GM18858 (cell line): ENCODE results near the gene AGTPBP1.

ENCODE experiments used
- ATAC-seq: cut with Tn5 transposase; IDR thresholded peaks from one replicate; pipeline ENCODE4 v1.9.1; 2021; ENCODE audit not compliant: unreplicated experiment

Gene AGTPBP1

GRCh38 chr9:85541876-85542275 lies 199.9 kb downstream of the AGTPBP1 start:
- ATAC-seq = no peak

DNA sequence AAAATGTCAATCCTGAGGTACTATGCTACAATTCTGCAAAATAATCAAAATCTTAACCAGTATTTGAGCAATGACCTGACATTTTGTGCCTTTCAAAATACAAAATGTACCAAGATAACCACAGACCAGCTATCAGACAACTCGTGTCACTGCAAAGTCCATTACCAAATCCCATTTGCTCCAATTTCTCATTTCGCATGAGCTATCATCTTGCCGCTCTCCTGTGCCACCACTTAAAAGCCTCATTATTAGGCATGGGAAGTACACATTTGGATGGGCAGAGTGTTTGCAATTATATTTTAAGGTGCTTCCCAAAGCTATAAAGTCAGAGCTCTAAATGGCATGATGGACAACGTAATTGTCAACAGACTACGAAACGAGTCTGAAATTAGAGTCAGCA lies 205.2 kb downstream of the AGTPBP1 start:
- no peak for ATAC-seq

GRCh38 chr9:85536076-85536475 lies 205.7 kb downstream of the AGTPBP1 start:
- ATAC-seq = no peak

- ATAC-seq = no peak
Measured at GRCh38 chr9:85534340-85534739, 207.4 kb downstream of the AGTPBP1 start.

DNA sequence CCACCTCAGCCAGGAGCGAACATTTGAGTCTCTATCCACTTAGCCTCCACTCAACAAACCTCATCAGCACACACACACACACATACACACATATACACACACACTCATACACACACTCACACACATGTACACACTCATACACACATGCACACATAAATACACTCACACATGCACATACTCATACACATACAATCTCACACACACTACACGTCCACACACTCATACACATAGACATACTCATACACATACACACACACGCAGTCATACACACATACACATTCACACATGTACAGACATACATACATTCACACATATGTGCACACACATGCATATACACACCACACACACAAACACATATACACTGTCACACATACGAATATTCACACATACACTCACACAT lies 208.2 kb downstream of the AGTPBP1 start:
- no peak for ATAC-seq

DNA sequence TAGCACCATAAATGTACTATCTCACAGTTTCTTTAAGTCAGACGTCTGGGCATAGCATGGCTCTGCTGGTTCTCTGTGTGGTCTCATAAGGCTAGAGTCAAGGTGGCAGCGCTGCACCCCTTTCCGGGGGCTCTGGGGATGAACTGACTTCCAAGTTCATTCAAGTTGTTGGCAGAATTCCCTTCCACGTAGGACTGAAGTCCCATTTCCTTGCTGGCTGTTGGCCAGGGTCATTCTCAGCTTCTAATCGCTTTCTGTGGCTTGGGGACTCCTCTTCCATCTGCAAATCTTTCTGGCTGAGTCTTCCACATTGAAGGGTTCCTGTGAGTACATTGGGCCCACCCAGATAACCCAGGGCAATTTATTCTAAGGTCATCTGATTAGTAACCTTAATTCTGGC lies 211.0 kb downstream of the AGTPBP1 start:
- ATAC-seq = no peak

DNA sequence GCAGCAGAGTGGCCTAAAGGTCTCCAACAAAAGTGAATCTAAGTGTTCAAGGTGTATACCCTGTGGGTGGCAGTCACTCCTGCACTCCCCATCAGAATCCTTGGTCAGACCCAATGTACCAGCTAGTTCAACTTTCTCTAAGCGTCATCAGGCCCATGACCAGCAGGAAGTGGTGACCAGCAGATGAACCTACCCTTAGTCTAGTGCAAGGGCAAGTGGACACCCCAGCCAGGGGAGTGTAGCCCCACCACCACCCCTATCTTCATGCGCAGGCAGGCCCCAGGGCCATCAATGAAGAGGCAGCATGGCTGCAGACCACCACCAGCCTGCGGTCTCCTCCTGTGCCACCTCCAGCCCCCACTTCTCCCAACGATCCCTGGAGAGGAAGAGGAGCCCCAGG lies 213.1 kb downstream of the AGTPBP1 start:
- ATAC-seq = no peak

GRCh38 chr9:85528142-85528541 lies 213.6 kb downstream of the AGTPBP1 start:
- ATAC-seq = no peak

DNA sequence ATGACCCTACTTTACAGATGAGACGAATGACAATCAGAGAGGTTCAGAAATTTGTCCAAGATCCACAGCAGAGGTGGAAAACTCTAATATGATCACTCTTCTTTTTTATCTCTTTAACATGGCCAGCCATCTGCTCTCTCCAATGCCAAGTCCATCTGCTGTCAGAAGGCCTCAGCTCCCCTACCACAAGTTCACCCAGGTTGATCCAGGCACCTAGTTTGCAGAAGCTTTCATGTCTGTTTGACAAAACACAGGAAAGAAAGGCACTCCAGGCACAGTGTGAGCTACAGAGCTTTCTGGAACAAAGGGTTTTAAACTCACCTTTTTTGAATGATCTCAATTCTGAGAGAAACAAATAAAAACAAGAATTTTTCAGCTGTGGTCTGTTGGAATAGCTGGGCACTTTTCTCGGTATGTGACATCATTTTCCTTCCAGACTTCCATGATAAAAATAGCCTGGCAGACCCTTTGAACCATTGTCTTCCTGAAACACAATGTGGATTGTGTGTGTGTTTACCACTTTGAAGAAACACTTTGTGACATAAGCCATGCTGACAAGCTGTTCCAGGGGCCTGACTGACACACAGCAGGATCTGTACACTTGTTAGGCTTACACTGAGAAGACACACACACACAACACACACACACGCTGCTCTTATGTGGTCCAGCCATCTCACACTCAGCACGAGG lies 214.3 kb downstream of the AGTPBP1 start:
- no peak for ATAC-seq

GRCh38 chr9:85524531-85524930 lies 217.2 kb downstream of the AGTPBP1 start:
- ATAC-seq = no peak

DNA sequence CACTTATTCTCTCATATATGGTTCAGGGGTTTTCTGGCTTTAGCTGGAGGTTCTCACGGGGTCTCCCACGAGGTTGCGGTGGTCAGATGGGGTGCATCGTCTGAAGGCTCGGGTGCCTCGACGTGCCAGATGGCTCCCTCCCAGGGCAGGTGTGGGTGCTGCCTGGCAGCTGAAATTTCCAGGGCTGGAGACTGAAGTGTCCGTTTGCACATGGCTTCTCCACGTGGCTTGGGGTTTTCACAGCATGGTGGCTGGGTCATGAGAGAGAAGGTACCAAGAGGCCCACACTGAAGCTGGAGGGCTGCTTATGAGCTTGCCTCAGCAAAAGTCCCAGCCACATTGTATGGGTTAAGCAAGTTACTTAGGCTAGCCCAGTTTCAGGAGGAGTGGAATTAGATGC lies 218.6 kb downstream of the AGTPBP1 start:
- ATAC-seq = no peak

- no peak for ATAC-seq
Measured at GRCh38 chr9:85522459-85523092, 219.2 kb downstream of the AGTPBP1 start.

GRCh38 chr9:85521371-85522197 lies 220.2 kb downstream of the AGTPBP1 start:
- ATAC-seq = no peak

GRCh38 chr9:85516976-85517637 lies 224.6 kb downstream of the AGTPBP1 start:
- no peak for ATAC-seq

DNA sequence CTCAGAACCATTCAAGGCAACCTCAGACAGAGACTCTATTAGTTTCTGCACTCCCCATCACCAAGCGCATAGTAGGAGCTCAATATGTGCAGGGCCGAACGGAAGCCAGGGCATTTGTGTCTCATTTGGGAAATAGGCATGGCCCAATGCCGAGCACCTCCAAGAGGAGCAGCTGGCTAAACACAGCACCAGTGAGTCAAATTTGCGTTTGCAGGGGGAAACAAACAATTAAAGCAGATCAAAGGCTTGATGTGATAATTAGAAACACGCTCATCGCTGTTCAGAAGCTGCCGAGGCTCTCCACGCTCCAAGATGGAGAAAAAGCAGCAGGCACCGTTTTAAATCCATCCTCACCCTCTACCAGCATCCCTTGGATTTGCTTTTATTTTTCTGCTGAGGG lies 225.3 kb downstream of the AGTPBP1 start:
- ATAC-seq = no peak

DNA sequence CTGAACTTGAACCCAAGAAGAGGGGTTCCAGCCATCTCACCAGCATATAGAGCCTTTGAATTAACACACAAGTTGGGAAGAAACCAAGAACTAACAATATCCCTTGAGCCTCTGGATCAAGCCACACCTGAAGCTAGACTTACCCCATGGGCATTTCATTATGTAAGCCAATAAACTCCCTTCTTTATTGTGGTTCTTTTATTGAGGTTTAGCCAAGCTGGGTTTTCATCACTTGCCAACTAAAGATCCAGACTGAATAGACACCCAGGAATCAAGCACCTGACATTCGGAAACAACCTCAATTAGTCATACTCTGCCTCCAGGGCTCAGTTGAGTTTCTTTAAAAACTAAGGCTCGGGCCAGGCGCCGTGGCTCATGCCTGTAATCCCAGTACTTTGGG lies 226.7 kb downstream of the AGTPBP1 start:
- no peak for ATAC-seq

- no peak for ATAC-seq
Measured at GRCh38 chr9:85514256-85514655, 227.5 kb downstream of the AGTPBP1 start.

GRCh38 chr9:85511746-85512145 lies 230.0 kb downstream of the AGTPBP1 start:
- ATAC-seq = no peak

- ATAC-seq = no peak
Measured at GRCh38 chr9:85510830-85511504, 230.8 kb downstream of the AGTPBP1 start.

GRCh38 chr9:85508616-85509015 lies 233.1 kb downstream of the AGTPBP1 start:
- ATAC-seq = no peak

DNA sequence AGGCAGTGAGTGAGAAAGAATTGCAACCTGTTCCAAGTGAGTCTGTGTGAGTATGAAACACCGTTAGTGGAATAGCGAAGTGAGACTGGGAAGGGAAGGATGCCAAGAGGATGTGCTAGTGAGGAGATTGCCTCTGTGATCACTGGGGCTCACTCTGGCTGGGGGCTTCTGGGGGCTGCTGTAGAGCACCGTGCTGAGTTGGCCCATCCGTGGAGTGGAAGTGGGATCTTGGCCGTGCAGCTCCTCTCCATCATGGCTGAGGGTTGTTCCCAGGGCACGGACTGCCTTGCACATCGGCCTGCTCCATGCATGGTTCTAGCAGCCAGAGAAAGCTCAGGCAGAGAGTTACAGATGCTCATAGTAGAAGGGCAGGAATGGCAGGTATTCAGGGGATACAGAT lies 236.1 kb downstream of the AGTPBP1 start:
- no peak for ATAC-seq
